HCT116 (cell line): ENCODE results near the gene BRSK1.

Experiments used
- CEBPB ChIP-seq: IDR thresholded peaks from 2 replicates; pipeline ENCODE4 v1.6.1; 2012; ENCODE audit warnings: low read depth
- EGR1 ChIP-seq: IDR thresholded peaks from 2 replicates; pipeline ENCODE4 v1.6.1; 2012; ENCODE audit warnings: low read depth
- ELF1 ChIP-seq: IDR thresholded peaks from 2 replicates; pipeline ENCODE4 v1.6.1; 2012; ENCODE audit warnings: low read depth, borderline replicate concordance
- EZH2phosphoT487 ChIP-seq: fragments of 200-600 bp; IDR thresholded peaks from 2 replicates; pipeline ENCODE4 v1.6.1; 2018; ENCODE audit warnings: antibody characterized with exemption, borderline replicate concordance
- POLR2A ChIP-seq: IDR thresholded peaks from 2 replicates; pipeline ENCODE4 v1.7.0; 2011; ENCODE audit warnings: borderline replicate concordance; ENCODE audit not compliant: insufficient read depth, insufficient read length; ENCODE audit errors: extremely low read depth
- POLR2AphosphoS5 ChIP-seq: IDR thresholded peaks from 2 replicates; pipeline ENCODE4 v1.6.1; 2011; ENCODE audit warnings: mild to moderate bottlenecking, low read depth, low read length, moderate library complexity
- RAD21 ChIP-seq: IDR thresholded peaks from 2 replicates; pipeline ENCODE4 v1.6.1; 2012; ENCODE audit warnings: low read depth, mild to moderate bottlenecking
- SP1 ChIP-seq: IDR thresholded peaks from 2 replicates; pipeline ENCODE4 v1.6.1; 2012; ENCODE audit warnings: low read depth
- YY1 ChIP-seq: IDR thresholded peaks from 2 replicates; pipeline ENCODE4 v1.6.1; 2011; ENCODE audit warnings: low read length, low read depth, moderate library complexity, mild to moderate bottlenecking; ENCODE audit not compliant: insufficient replicate concordance; ENCODE audit errors: extremely low read depth
- ZNF274 ChIP-seq: fragments of 200-500 bp; sonication (Bioruptor generic); IDR thresholded peaks from 2 replicates; pipeline ENCODE4 v1.6.1; 2014; ENCODE audit warnings: mild to moderate bottlenecking, low read depth, low read length, inconsistent platforms
- TF ChIP-seq, protein P1 (sequence below), 3 experiments: fragments of 200-600 bp in 1 of 3; sonication (generic) in 1 of 3; IDR thresholded peaks in 2 of 3; conservative IDR thresholded peaks in 1 of 3; 2 replicates each; pipeline ENCODE4 v1.5.1; 2012 to 2017; ENCODE audit warnings: low read depth in 2 of 3, low read length in 2 of 3, antibody characterized with exemption in 1 of 3, borderline replicate concordance in 1 of 3, control low read depth in 1 of 3, mild to moderate bottlenecking in 1 of 3, mixed read lengths in 1 of 3, mixed run types in 1 of 3, moderate library complexity in 1 of 3; ENCODE audit not compliant: insufficient read depth in 1 of 3
- TF ChIP-seq, protein P2 (sequence below): IDR thresholded peaks from 2 replicates; pipeline ENCODE4 v1.6.1; 2012; ENCODE audit warnings: low read depth
- TF ChIP-seq, protein P3 (sequence below): IDR thresholded peaks from 2 replicates; pipeline ENCODE4 v1.6.1; 2011; ENCODE audit warnings: mild to moderate bottlenecking, low read length, moderate library complexity; ENCODE audit not compliant: insufficient replicate concordance; ENCODE audit errors: extremely low read depth

DNA sequence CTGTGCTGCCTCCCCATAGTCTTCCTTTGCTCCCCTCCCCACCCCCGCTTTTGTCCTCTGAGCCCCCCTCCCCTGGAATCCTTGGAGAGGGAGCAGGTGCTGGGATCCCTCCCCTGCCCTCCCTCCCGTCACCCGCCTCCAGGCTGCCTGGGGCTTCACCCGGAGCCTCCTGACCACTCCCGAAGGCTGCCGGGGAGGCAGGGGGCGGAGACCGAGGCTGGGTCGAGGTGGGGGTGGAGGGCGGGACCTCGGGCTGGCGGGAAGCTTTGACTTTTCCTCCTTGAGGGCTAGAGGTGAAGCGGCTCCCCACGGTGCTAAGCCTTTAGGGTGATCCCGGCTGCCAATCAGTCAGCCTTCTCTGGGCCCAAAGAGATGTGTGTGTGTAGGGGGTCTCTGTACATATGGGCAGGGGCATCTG is 57.4 kb downstream of the BRSK1 start:
- TF ChIP-seq, protein P1, sequence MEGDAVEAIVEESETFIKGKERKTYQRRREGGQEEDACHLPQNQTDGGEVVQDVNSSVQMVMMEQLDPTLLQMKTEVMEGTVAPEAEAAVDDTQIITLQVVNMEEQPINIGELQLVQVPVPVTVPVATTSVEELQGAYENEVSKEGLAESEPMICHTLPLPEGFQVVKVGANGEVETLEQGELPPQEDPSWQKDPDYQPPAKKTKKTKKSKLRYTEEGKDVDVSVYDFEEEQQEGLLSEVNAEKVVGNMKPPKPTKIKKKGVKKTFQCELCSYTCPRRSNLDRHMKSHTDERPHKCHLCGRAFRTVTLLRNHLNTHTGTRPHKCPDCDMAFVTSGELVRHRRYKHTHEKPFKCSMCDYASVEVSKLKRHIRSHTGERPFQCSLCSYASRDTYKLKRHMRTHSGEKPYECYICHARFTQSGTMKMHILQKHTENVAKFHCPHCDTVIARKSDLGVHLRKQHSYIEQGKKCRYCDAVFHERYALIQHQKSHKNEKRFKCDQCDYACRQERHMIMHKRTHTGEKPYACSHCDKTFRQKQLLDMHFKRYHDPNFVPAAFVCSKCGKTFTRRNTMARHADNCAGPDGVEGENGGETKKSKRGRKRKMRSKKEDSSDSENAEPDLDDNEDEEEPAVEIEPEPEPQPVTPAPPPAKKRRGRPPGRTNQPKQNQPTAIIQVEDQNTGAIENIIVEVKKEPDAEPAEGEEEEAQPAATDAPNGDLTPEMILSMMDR (IDR thresholded peaks at IDR 0.05 in 2 of 3, conservative IDR thresholded peaks at IDR 0.05 in 1 of 3; ENCODE audit: borderline replicate concordance in 1 of 3, insufficient read depth in 1 of 3, low read depth in 2 of 3, low read length in 2 of 3) = no peak
- TF ChIP-seq EZH2phosphoT487 (no peak), YY1 (no peak), RAD21 (no peak), ZNF274 (no peak), POLR2A (no peak), CEBPB (no peak), SP1 (no peak; the same call in 1 of the 2 replicates), EGR1 (no peak), ELF1 (no peak), POLR2AphosphoS5 (no peak; the same call in 1 of the 2 replicates)
- TF ChIP-seq, protein P2, sequence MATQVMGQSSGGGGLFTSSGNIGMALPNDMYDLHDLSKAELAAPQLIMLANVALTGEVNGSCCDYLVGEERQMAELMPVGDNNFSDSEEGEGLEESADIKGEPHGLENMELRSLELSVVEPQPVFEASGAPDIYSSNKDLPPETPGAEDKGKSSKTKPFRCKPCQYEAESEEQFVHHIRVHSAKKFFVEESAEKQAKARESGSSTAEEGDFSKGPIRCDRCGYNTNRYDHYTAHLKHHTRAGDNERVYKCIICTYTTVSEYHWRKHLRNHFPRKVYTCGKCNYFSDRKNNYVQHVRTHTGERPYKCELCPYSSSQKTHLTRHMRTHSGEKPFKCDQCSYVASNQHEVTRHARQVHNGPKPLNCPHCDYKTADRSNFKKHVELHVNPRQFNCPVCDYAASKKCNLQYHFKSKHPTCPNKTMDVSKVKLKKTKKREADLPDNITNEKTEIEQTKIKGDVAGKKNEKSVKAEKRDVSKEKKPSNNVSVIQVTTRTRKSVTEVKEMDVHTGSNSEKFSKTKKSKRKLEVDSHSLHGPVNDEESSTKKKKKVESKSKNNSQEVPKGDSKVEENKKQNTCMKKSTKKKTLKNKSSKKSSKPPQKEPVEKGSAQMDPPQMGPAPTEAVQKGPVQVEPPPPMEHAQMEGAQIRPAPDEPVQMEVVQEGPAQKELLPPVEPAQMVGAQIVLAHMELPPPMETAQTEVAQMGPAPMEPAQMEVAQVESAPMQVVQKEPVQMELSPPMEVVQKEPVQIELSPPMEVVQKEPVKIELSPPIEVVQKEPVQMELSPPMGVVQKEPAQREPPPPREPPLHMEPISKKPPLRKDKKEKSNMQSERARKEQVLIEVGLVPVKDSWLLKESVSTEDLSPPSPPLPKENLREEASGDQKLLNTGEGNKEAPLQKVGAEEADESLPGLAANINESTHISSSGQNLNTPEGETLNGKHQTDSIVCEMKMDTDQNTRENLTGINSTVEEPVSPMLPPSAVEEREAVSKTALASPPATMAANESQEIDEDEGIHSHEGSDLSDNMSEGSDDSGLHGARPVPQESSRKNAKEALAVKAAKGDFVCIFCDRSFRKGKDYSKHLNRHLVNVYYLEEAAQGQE = no peak
- TF ChIP-seq, protein P3, sequence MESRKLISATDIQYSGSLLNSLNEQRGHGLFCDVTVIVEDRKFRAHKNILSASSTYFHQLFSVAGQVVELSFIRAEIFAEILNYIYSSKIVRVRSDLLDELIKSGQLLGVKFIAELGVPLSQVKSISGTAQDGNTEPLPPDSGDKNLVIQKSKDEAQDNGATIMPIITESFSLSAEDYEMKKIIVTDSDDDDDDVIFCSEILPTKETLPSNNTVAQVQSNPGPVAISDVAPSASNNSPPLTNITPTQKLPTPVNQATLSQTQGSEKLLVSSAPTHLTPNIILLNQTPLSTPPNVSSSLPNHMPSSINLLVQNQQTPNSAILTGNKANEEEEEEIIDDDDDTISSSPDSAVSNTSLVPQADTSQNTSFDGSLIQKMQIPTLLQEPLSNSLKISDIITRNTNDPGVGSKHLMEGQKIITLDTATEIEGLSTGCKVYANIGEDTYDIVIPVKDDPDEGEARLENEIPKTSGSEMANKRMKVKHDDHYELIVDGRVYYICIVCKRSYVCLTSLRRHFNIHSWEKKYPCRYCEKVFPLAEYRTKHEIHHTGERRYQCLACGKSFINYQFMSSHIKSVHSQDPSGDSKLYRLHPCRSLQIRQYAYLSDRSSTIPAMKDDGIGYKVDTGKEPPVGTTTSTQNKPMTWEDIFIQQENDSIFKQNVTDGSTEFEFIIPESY = no peak
